ENCODE results near the gene TDRD9.

Gene TDRD9

DNA sequence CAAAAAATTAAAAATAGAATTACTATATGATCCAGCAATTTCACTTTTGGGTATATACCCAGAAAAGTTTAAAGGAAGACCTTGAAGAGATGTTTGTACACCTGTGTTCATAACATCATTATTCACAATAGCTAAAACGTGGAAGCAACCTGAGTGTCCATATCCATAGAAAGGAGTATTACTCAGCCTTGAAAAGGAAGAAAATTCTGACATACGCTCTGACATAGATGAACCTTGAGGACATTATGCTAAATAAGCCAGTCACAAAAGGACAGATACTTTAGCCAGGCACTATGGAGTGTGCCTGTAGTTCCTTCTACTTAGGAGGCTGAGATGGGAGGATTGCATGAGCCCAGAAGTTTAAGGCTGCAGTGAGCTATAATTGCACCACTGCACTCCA lies 20.2 kb downstream of the TDRD9 start:
- no peaks in the 10 kb centered on the region for H3K4me1 ChIP-seq (ENCODE audit: low read length)
- DNase-seq: no peak
- no peaks in the 10 kb centered on the region for H3F3A ChIP-seq (ENCODE audit: insufficient read depth, low read length)
- H3K4me2 ChIP-seq (ENCODE audit: low read depth, low read length): no peak overlapping the region
- no peak overlapping the region for H2AFZ ChIP-seq (ENCODE audit: low read length)
- H3K9ac ChIP-seq (ENCODE audit: low read length): no peak overlapping the region
- no peak overlapping the region for H3K27ac ChIP-seq (ENCODE audit: low read length)
- no peaks in the 10 kb centered on the region for H3K27me3 ChIP-seq (replicated peaks; ENCODE audit: insufficient read depth, low read length)
- H4K20me1 ChIP-seq (ENCODE audit: insufficient read depth, low read length): no peaks in the 10 kb centered on the region
- no peaks in the 10 kb centered on the region for H3K79me2 ChIP-seq (ENCODE audit: low read length)
- H3K9me3 ChIP-seq (replicated peaks; ENCODE audit: insufficient read depth, low read length): no peaks in the 10 kb centered on the region
- no peaks in the 10 kb centered on the region for H3K9me2 ChIP-seq (replicated peaks; ENCODE audit: insufficient read depth, low read length)
- no peak overlapping the region for H3K4me3 ChIP-seq (ENCODE audit: low read length)
- TF ChIP-seq, protein P1, sequence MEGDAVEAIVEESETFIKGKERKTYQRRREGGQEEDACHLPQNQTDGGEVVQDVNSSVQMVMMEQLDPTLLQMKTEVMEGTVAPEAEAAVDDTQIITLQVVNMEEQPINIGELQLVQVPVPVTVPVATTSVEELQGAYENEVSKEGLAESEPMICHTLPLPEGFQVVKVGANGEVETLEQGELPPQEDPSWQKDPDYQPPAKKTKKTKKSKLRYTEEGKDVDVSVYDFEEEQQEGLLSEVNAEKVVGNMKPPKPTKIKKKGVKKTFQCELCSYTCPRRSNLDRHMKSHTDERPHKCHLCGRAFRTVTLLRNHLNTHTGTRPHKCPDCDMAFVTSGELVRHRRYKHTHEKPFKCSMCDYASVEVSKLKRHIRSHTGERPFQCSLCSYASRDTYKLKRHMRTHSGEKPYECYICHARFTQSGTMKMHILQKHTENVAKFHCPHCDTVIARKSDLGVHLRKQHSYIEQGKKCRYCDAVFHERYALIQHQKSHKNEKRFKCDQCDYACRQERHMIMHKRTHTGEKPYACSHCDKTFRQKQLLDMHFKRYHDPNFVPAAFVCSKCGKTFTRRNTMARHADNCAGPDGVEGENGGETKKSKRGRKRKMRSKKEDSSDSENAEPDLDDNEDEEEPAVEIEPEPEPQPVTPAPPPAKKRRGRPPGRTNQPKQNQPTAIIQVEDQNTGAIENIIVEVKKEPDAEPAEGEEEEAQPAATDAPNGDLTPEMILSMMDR (IDR thresholded peaks at IDR 0.05; ENCODE audit: low read length): no peak
- TF ChIP-seq EZH2 (optimal IDR thresholded peaks at IDR 0.05; ENCODE audit: low read depth, low read length) (no peak), EZH2phosphoT487 (IDR thresholded peaks at IDR 0.05; ENCODE audit: low read length) (no peak)
- no peaks in the 10 kb centered on the region for H3K36me3 ChIP-seq (replicated peaks; ENCODE audit: insufficient read depth, low read length)

DNA sequence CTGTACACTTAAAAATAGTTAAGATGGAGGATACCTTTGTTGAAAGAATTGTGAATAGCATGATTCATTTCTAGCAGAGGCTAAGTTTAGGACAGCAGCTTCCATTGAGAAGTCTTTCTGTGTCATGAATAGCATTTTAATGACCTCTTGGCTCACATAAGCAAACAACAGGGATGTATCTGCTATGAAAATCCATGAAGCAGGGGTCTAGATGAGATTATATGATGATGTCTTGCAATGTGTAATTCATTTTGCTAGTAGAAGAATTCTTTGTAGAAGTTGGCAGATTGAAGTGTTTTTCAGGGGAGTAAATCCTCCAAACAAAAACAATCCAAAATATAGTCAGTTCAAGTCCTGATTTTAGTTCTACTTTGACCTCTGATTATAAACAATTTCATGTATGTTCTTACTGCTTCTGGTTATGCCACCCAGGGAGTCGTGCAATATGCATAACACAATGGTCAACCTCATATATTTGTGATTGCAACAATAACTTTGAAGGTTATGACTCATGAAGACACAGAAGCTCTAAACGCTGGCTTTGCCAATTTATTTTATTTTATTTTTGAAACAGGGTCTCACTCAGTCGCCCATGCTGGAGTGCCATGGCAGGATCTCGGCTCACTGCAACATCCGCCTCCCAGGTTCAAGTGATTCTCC lies 21.0 kb downstream of the TDRD9 start:
- Histone ChIP-seq H3K79me2 (ENCODE audit: low read length) (no peaks in the 10 kb centered on the region), H2AFZ (ENCODE audit: low read length) (no peak overlapping the region), H3K4me3 (ENCODE audit: low read length) (no peak overlapping the region), H3K4me1 (ENCODE audit: low read length) (no peaks in the 10 kb centered on the region), H3K27me3 (replicated peaks; ENCODE audit: insufficient read depth, low read length) (no peaks in the 10 kb centered on the region), H3K9me2 (replicated peaks; ENCODE audit: insufficient read depth, low read length) (no peaks in the 10 kb centered on the region), H3K36me3 (replicated peaks; ENCODE audit: insufficient read depth, low read length) (no peaks in the 10 kb centered on the region), H3K27ac (ENCODE audit: low read length) (no peak overlapping the region), H4K20me1 (ENCODE audit: insufficient read depth, low read length) (no peaks in the 10 kb centered on the region), H3K4me2 (ENCODE audit: low read depth, low read length) (no peak overlapping the region), H3K9ac (ENCODE audit: low read length) (no peak overlapping the region), H3K9me3 (replicated peaks; ENCODE audit: insufficient read depth, low read length) (no peaks in the 10 kb centered on the region), H3F3A (ENCODE audit: insufficient read depth, low read length) (no peaks in the 10 kb centered on the region)
- DNase-seq: no peak
- TF ChIP-seq EZH2 (optimal IDR thresholded peaks at IDR 0.05; ENCODE audit: low read depth, low read length) (no peak), EZH2phosphoT487 (IDR thresholded peaks at IDR 0.05; ENCODE audit: low read length) (no peak)
- TF ChIP-seq, protein P1 (IDR thresholded peaks at IDR 0.05; ENCODE audit: low read length): no peak

DNA sequence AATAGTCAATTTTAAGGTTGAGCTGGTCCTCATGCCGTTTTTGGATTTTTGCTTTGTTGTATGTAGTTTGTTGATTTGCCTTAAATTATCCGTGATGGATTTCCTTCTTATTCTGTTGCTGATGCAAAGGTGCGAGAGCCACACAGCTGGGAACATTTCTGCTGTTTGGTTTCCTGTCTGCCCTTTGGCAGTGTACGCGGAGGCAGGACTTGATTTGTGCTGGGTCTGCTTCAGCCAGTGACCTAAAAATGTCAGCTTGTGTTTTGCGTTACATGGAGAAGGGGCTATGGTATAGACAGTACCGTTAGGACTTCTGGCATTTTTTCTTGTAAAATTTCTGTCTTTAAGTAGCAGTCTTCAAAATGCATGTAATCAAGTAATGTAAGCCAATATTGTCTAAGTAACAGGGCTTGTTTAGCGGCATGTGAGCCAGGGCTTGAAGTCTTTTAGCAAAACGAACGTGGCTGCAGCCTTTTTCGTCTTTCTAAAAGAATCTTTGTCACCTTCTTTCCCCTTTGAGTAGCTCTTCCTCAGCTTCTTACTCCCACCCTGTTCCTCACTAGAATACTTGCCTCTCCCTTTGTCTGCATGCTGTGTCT lies 32.3 kb downstream of the TDRD9 start:
- Histone ChIP-seq H3K36me3 (replicated peaks; ENCODE audit: insufficient read depth, low read length) (no peaks in the 10 kb centered on the region), H4K20me1 (ENCODE audit: insufficient read depth, low read length) (no peaks in the 10 kb centered on the region), H3K4me3 (ENCODE audit: low read length) (no peak overlapping the region), H3K9ac (ENCODE audit: low read length) (no peak overlapping the region), H3K79me2 (ENCODE audit: low read length) (no peaks in the 10 kb centered on the region), H3K4me2 (ENCODE audit: low read depth, low read length) (no peak overlapping the region), H3K27ac (ENCODE audit: low read length) (no peak overlapping the region), H3K9me2 (replicated peaks; ENCODE audit: insufficient read depth, low read length) (no peaks in the 10 kb centered on the region), H3K4me1 (ENCODE audit: low read length) (no peaks in the 10 kb centered on the region), H2AFZ (ENCODE audit: low read length) (no peak overlapping the region), H3K27me3 (replicated peaks; ENCODE audit: insufficient read depth, low read length) (no peaks in the 10 kb centered on the region), H3K9me3 (replicated peaks; ENCODE audit: insufficient read depth, low read length) (no peaks in the 10 kb centered on the region), H3F3A (ENCODE audit: insufficient read depth, low read length) (no peaks in the 10 kb centered on the region)
- no peak for DNase-seq
- TF ChIP-seq, protein P1 (IDR thresholded peaks at IDR 0.05; ENCODE audit: low read length): no peak
- TF ChIP-seq EZH2phosphoT487 (IDR thresholded peaks at IDR 0.05; ENCODE audit: low read length) (no peak), EZH2 (optimal IDR thresholded peaks at IDR 0.05; ENCODE audit: low read depth, low read length) (no peak)

All from MM.1S (cell line).